ENCODE measurements around the gene ETV6.

ETV6 gene

DNA sequence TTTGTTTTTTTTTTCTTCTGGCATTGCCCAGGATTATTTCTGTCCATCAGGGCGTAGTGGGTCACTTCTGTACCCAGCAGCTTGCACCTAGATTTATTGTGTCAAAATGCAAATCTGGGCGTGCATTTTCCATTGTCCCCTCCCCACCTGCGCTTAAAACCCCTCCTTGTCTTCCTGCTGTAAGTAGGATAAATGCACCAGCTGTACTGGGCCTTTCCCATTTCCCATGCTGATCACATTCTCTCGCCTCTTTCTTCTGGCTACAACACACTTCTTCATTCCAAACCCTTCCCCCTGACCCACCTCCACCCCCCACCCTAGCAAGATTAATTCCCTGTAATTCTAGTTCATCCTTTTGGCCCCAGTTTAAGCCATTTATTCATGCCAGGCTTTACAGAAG, 128.0 kb downstream of the ETV6 start:
- intact Hi-C loops (cut with DNase I) = no loop called here
- DNase-seq = no peak

GRCh38 chr12:11777962-11778361, 128.5 kb downstream of the ETV6 start:
- intact Hi-C loops (cut with DNase I) = no loop called here
- no peak for DNase-seq

GRCh38 chr12:11778713-11779685, 129.5 kb downstream of the ETV6 start:
- intact Hi-C loops (cut with DNase I) = no loop called here
- DNase-seq = peak in 1 of 42 donors; percentile 35

GRCh38 chr12:11780521-11781101, 131.1 kb downstream of the ETV6 start:
- intact Hi-C loops (cut with DNase I) = no loop called here
- DNase-seq = no peak

DNA sequence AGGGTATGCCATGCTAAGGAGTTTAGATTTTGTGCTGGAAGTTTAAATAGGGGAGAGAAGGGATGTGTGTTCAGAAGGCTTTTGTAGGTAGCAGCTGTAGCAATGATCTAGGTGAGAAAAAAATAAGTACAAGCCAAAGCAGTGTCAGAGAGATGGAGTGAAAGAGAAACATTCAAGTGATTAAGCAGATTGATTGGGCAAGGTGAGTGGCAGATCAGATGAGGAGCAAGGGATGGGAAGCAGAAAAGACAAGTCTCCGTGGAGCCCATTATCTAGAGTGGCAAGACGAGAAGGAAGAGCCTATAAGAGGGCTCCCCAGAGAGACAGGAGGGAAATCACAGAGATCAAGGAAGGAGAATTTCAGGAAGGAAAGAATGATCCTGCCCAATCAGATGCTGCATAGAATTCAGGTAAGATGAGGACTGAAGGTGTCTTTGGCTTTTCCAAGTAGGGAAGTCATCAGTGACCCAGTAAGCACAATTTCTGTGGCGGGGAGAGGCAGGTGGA, 133.5 kb downstream of the ETV6 start:
- no peak for DNase-seq
- intact Hi-C loops (cut with DNase I) = no loop called here

GRCh38 chr12:11785712-11786111, 136.2 kb downstream of the ETV6 start:
- intact Hi-C loops (cut with DNase I) = no loop called here
- no peak for DNase-seq

GRCh38 chr12:11786638-11787365, 137.3 kb downstream of the ETV6 start:
- no peak for DNase-seq
- intact Hi-C loops (cut with DNase I) = no loop called here

GRCh38 chr12:11787437-11787836, 138.0 kb downstream of the ETV6 start:
- intact Hi-C loops (cut with DNase I) = no loop called here
- DNase-seq = no peak

GRCh38 chr12:11787933-11788849, 138.7 kb downstream of the ETV6 start:
- DNase-seq = no peak
- intact Hi-C loops (cut with DNase I) = no loop called here

- intact Hi-C loops (cut with DNase I) = no loop called here
- peak in 7 of 42 donors; percentile 15 to 56 (median 31) for DNase-seq
Observed at GRCh38 chr12:11793921-11794710, 144.6 kb downstream of the ETV6 start.

DNA sequence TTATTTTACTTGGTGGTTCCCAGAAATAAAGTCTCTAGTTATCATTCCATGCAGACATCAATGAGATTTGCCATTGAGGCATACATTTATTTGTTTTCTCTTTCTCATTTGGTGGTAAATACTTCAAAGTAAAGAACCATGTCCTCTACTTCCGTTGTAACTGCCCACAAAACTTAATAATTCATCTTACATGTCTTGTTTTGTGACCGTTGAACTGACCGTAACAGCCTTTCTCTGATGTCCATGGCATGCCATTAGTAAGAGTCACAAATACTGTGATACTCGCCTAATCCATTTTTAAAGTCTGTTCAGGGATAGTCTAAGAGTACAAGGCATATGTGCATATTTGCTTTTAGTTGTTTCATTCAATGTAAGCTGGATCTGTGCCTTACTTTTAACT, 145.3 kb downstream of the ETV6 start:
- intact Hi-C loops (cut with DNase I) = no loop called here
- DNase-seq = no peak

DNA sequence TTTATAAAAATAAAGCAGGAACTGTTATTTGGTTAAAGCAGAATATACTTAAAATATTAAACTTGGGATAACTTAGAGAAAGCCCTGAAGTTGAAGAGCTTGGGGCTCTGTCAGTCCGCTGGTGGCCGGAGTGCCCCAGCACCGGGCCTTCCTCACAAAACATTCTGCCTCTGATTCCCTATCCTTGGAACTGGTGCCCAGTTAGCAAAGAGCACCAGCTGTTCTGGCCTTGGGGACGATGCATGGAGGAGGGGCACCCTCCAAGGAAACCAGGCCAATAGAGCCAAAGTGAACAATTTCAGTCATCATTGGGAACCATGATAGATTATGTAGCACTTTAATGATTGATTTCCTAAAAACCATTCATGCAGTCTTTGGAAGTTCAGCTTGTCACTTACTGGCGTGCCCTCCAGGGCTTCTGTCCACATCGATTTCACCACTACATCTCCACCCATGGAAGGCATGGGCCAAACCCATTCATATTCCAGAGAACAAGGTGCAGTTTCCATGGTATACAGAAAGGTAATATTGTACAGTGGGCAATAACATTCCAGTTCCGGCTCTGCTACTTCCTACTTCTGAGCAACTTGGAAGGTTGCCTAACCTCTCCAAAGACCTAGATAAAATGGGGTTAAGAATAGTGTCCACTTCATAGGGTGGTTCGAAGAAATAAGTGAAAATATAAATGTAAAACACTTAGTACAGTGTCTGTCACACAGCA, 145.9 kb downstream of the ETV6 start:
- no peak for DNase-seq
- intact Hi-C loops (cut with DNase I) = no loop called here

- intact Hi-C loops (cut with DNase I) = no loop called here
- DNase-seq = no peak
Observed at GRCh38 chr12:11795913-11796459, 146.5 kb downstream of the ETV6 start.

GRCh38 chr12:11797317-11797913, 147.9 kb downstream of the ETV6 start:
- intact Hi-C loops (cut with DNase I) = no loop called here
- peak in 4 of 42 donors; percentile 31 to 47 (median 39) for DNase-seq

DNA sequence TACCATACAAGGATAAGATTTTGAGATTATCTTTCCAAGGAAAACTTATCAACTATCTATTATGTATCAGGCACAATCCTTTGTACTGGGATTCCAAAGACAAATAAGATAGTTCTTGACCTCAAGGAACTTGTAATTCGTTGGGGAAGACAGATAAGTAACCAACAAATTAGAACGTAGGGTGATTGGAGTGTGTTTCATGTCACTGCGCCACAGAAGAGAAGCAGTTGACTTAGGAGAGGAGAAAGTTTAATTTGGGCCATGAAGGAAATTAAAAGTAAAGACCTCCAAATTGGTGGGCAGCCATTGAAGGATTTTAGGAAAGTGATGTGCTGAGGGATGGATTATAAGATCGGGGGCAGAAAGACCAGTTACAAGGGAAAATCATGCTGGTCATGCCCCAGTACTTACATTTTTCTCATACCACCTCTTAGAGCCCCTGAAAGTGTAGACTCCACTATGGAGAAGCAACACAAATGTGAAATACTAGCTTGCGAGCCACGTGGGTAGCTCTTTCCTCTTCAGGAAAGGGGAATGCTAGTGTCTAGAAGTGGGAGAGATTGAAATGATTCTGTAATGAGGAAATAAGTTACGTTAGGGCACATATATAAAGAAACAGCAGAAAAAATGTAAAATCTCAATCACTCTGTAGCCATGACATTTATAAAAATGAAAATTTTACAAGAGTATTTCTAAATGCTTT, 148.7 kb downstream of the ETV6 start:
- intact Hi-C loops (cut with DNase I) = no loop called here
- no peak for DNase-seq
